OCI-LY7 (cell line): ENCODE measurements around the gene GFPT1. TPM values are rescaled to one million over a fixed set of nuclear protein-coding genes. Genes with fewer than 3 reads are reported as not detected.
"Not testable (repeated sequence)": the region's sequence is repeated elsewhere in the genome, so short reads cannot be mapped to it uniquely, and the experiment has no call there.

Experiments used
- BruUV-seq: library from RNA; stranded (reverse); fragments of 400-500 nt; replicated peaks from 2 replicates; lab custom pipeline; 2021; lab: Mats Ljungman, UMichigan
- CTCF ChIA-PET: fragments of 300-600 bp; sonication (Branson Sonifier 250); formaldehyde crosslinking; loops from one replicate; lab custom pipeline; 2022; ENCODE audit warnings: antibody characterized with exemption; ENCODE audit not compliant: unreplicated experiment; lab: Charles Lee
- POLR2A ChIA-PET: fragments of 300-600 bp; sonication (Branson Sonifier 250); formaldehyde crosslinking; loops from one replicate; lab custom pipeline; 2022; ENCODE audit warnings: antibody characterized with exemption; lab: Charles Lee
- DNase-seq: peaks from one replicate; pipeline ENCODE4 v3.0.0-alpha.2; 2015; ENCODE audit warnings: low spot score
- H2AFZ ChIP-seq: fragments of 200-600 bp; sonication (generic), shearing (Covaris generic); 2 replicates; pipeline ENCODE4 v1.6.1; 2014; ENCODE audit warnings: mild to moderate bottlenecking, antibody characterized with exemption, low read length, moderate library complexity
- H3K27ac ChIP-seq: fragments of 200-600 bp; sonication (generic); 2 replicates; pipeline ENCODE4 v1.5.1; 2014; ENCODE audit warnings: mixed run types, low read depth, mild to moderate bottlenecking, moderate library complexity, low read length, inconsistent platforms; ENCODE audit not compliant: poor library complexity, severe bottlenecking
- H3K36me3 ChIP-seq: fragments of 200-600 bp; sonication (generic); 2 replicates; pipeline ENCODE4 v1.6.1; 2014; ENCODE audit warnings: mild to moderate bottlenecking, antibody characterized with exemption, low read length, moderate library complexity, mixed read lengths; ENCODE audit not compliant: insufficient read depth
- H3K4me1 ChIP-seq: fragments of 200-600 bp; sonication (generic); 2 replicates; pipeline ENCODE4 v1.5.1; 2014; ENCODE audit warnings: mild to moderate bottlenecking, low read length; ENCODE audit not compliant: insufficient read depth, poor library complexity, severe bottlenecking
- H3K4me2 ChIP-seq: fragments of 200-600 bp; sonication (generic); 2 replicates; pipeline ENCODE4 v1.6.1; 2014; ENCODE audit warnings: mild to moderate bottlenecking, low read length
- H3K4me3 ChIP-seq: fragments of 200-600 bp; sonication (generic); 2 replicates; pipeline ENCODE4 v1.5.1; 2014; ENCODE audit warnings: mild to moderate bottlenecking, low read depth, low read length; ENCODE audit not compliant: poor library complexity, severe bottlenecking
- H3K79me2 ChIP-seq: fragments of 200-600 bp; sonication (generic); 2 replicates; pipeline ENCODE4 v1.6.1; 2016; ENCODE audit warnings: low read depth, mild to moderate bottlenecking, low read length, moderate library complexity, mixed read lengths; ENCODE audit not compliant: insufficient read depth
- H3K9me2 ChIP-seq: fragments of 200-600 bp; sonication (generic); 2 replicates; pipeline ENCODE4 v1.6.1; 2016; ENCODE audit warnings: mild to moderate bottlenecking, low read length, mixed read lengths; ENCODE audit not compliant: insufficient read depth
- H3K9me3 ChIP-seq: fragments of 200-600 bp; sonication (generic); 2 replicates; pipeline ENCODE4 v1.6.1; 2014; ENCODE audit warnings: mild to moderate bottlenecking, mixed run types, low read length, mixed read lengths
- H4K20me1 ChIP-seq: fragments of 200-600 bp; sonication (generic); 2 replicates; pipeline ENCODE4 v1.6.1; 2014; ENCODE audit warnings: mild to moderate bottlenecking, antibody characterized with exemption, low read length, moderate library complexity, mixed read lengths; ENCODE audit not compliant: insufficient read depth
- CTCF ChIP-seq: fragments of 200-600 bp; sonication (generic); conservative IDR thresholded peaks from 2 replicates; pipeline ENCODE4 v1.5.1; 2014; ENCODE audit warnings: mild to moderate bottlenecking, antibody characterized with exemption, low read length, moderate library complexity, mixed read lengths
- EZH2phosphoT487 ChIP-seq: fragments of 200-600 bp; sonication (generic); IDR thresholded peaks from 2 replicates; pipeline ENCODE4 v1.6.1; 2018; ENCODE audit warnings: low read depth, borderline replicate concordance, mild to moderate bottlenecking, mixed run types, antibody characterized with exemption, low read length, moderate library complexity, mixed read lengths
- intact Hi-C: fragments of 100-400 bp; cut with micrococcal nuclease; formaldehyde crosslinking; loops from one replicate; pipeline ENCODE4 v1.10.0; 2022; ENCODE audit not compliant: unreplicated experiment
- total RNA-seq, 2 experiments: library from RNA; depleted of rRNA in 1 of 2; stranded (reverse); fragments of >200 nt in 1 of 2; shearing (Covaris generic) in 1 of 2; gene quantifications; 2 replicates each; pipeline ENCODE4 v1.2.3, GENCODE V29; 2014 to 2022

Gene GFPT1
- total RNA-seq, 2 experiments from 2014 or later = 11.0 to 31.2 TPM

DNA sequence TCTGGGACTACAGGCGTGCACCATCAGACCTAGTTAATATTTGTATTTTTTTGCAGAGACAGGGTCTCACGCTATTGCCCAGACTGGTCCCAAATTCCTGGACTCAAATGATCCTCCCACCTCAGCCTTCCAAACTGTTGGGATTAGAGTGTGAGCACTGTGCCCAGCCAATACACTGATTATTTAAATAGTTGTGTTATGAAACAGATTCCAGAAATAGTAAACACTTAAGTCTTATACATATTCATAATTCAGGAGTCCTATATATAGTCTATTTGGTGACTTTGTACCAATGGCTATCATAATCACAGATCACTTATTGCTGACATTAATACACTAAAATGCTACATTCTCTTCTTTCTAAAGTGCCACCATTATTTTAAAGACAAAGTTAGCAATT lies 37.4 kb upstream of the GFPT1 start:
- no peak overlapping the region for H2AFZ ChIP-seq
- CTCF ChIA-PET = no interaction called here
- H3K9me2 ChIP-seq = no peaks in the 10 kb centered on the region
- no peaks in the 10 kb centered on the region for H3K9me3 ChIP-seq
- no peak for DNase-seq
- no peaks in the 10 kb centered on the region for H3K79me2 ChIP-seq
- POLR2A ChIA-PET = no interaction called here
- TF ChIP-seq CTCF (no peak), EZH2phosphoT487 (no peak)
- no peaks in the 10 kb centered on the region for H3K4me1 ChIP-seq
- peaks cover 20% of the 10 kb centered on the region for H3K36me3 ChIP-seq
- no TSS peak for BruUV-seq
- intact Hi-C loops = no loop called here
- H3K27ac ChIP-seq = no peak overlapping the region
- H3K4me2 ChIP-seq = no peak overlapping the region
- H4K20me1 ChIP-seq = no peaks in the 10 kb centered on the region
- H3K4me3 ChIP-seq = no peak overlapping the region

DNA sequence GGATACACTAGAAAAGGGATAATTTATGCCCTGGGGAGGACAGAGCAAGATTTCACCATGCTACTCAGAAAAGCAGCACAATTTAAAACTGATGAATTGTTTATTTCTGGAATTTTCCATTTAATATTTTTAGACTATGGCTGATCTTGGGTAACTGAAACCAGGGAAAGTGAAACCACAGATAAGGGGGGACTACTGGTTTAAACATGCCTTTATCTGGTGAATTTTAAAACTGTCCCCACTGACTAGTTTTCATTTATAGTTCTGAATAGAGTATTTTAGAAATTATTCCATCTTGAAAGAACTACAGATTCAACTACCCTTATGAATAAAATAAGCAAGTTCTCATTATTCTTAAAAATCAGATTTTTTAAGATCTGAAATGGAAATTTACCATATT lies 35.2 kb upstream of the GFPT1 start:
- no peak overlapping the region for H3K4me3 ChIP-seq
- CTCF ChIA-PET = no interaction called here
- TF ChIP-seq EZH2phosphoT487 (no peak), CTCF (no peak)
- no peaks in the 10 kb centered on the region for H3K4me1 ChIP-seq
- BruUV-seq = no TSS peak
- H3K36me3 ChIP-seq = peaks cover 19% of the 10 kb centered on the region
- H3K79me2 ChIP-seq = no peaks in the 10 kb centered on the region
- H3K9me2 ChIP-seq = no peaks in the 10 kb centered on the region
- no peak overlapping the region for H3K4me2 ChIP-seq
- POLR2A ChIA-PET = no interaction called here
- H3K9me3 ChIP-seq = no peaks in the 10 kb centered on the region
- no peak for DNase-seq
- no peak overlapping the region for H2AFZ ChIP-seq
- H3K27ac ChIP-seq = no peak overlapping the region
- intact Hi-C loops = no loop called here
- no peaks in the 10 kb centered on the region for H4K20me1 ChIP-seq

DNA sequence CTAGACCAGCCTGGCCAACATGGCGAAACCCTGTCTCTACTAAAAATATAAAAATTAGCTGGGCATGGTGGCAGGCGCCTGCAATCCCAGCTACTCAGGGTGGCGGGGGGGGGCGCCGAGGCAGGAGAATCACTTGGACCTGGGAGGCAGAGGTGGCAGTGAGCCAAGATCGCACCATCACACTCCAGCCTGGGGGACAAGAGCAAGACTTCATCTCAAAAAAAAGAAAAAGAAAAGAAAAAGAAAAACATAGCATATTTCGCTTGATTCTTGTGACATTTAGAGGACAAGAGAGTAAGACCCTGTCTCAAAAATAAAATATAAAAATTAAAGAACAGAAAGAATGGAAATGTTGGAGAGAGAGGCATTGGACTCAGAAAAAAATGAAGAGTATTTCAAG lies 32.1 kb upstream of the GFPT1 start:
- BruUV-seq, DNase-seq, H3K27ac ChIP-seq, intact Hi-C loops, H3K4me1 ChIP-seq, H3K9me2 ChIP-seq, H3K79me2 ChIP-seq, H3K4me2 ChIP-seq, H2AFZ ChIP-seq, H4K20me1 ChIP-seq, H3K4me3 ChIP-seq, H3K9me3 ChIP-seq: not testable (repeated sequence)
- peaks cover 20% of the 10 kb centered on the region for H3K36me3 ChIP-seq
- POLR2A ChIA-PET = interaction anchor here (2.0 kb wide), 1 partner anchor 16 kb away, joined by 9 read pairs; no protein-coding TSS in a partner anchor
- CTCF ChIA-PET = interaction anchor here (0.6 kb wide), 1 partner anchor 43 kb away, joined by 3 read pairs; no protein-coding TSS in a partner anchor
